ENCODE measurements around the gene EPB42. TPM values are rescaled to one million over a fixed set of nuclear protein-coding genes. Genes with fewer than 3 reads are reported as not detected.

EPB42 gene
- total RNA-seq, 6 donors from 2014 or later, result 0.39 TPM; not detected in 5

DNA sequence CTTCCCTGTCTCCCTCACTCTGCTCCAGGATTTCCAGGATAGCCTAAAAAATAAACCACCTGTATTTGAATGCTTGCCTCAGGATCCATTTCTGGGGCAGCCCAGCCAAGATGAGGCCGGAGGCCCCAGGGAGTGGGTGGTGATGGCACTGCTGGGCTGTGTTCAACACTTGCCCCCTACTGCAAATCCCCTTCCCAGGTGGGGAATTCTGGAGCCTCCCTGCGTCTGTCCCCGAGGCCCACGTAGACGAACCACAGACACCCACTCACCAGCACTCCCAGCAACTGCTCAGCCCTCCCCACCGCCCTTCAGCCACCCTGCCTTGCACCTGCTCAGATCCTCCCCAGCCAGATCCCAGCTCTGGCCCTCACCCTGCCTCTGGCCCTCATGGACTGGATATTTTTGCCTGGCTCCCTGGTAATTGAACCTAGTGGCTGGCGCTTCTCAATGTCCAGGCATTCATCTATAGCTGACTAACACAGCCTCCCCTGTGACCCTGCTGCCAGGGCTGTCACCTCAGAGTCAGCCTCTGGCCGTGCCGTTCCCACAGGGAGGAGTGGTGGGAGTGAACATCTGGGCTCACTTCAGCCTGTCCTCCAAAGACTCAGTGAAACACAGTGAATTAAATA lies 17.1 kb upstream of the EPB42 start:
- H3K36me3 ChIP-seq, result no peaks in the 10 kb centered on the region
- H3K4me1 ChIP-seq, result no peaks in the 10 kb centered on the region
- no peak for ATAC-seq (ENCODE audit: low FRiP score in 2 of 2)
- no peaks in the 10 kb centered on the region for H3K27me3 ChIP-seq
- TF ChIP-seq EP300 (IDR thresholded peaks at IDR 0.05) (no peak), POLR2A (IDR thresholded peaks at IDR 0.05) (no peak), POLR2AphosphoS5 (IDR thresholded peaks at IDR 0.05) (no peak)
- TF ChIP-seq, protein P1, sequence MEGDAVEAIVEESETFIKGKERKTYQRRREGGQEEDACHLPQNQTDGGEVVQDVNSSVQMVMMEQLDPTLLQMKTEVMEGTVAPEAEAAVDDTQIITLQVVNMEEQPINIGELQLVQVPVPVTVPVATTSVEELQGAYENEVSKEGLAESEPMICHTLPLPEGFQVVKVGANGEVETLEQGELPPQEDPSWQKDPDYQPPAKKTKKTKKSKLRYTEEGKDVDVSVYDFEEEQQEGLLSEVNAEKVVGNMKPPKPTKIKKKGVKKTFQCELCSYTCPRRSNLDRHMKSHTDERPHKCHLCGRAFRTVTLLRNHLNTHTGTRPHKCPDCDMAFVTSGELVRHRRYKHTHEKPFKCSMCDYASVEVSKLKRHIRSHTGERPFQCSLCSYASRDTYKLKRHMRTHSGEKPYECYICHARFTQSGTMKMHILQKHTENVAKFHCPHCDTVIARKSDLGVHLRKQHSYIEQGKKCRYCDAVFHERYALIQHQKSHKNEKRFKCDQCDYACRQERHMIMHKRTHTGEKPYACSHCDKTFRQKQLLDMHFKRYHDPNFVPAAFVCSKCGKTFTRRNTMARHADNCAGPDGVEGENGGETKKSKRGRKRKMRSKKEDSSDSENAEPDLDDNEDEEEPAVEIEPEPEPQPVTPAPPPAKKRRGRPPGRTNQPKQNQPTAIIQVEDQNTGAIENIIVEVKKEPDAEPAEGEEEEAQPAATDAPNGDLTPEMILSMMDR (IDR thresholded peaks at IDR 0.05), result no peak
- H3K4me3 ChIP-seq, result no peak overlapping the region
- H3K9me3 ChIP-seq, result no peaks in the 10 kb centered on the region
- WGBS, 2 donors, result 79 to 81% methylated on average over 4 to 9 of the region's 9 CpGs
- no peak overlapping the region for H3K27ac ChIP-seq
- DNase-seq, result no peak

DNA sequence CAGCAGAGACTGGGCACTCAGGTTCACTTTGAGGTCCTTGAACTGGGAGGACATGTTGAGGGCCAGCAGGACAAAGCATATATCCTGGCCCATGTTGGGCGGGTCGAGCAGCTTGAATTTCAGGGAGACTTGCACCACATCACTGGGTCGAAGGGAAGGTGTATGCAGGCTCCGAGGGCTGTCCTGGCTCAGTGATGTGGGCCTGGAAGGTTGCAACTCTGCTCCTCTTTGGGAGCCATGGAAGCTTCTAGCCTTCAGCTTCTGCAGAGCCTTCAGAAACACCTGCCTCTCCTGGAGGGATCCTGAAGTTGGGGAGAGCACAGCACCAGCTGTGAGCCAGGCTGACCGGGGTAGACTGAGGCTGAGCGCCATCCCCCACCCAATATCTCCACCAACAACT lies 14.7 kb upstream of the EPB42 start:
- Histone ChIP-seq H3K4me3 (no peak overlapping the region), H3K27ac (no peak overlapping the region), H3K27me3 (no peaks in the 10 kb centered on the region), H3K9me3 (no peaks in the 10 kb centered on the region), H3K36me3 (no peaks in the 10 kb centered on the region), H3K4me1 (no peaks in the 10 kb centered on the region)
- WGBS, 2 donors, result 88 to 92% methylated on average over 5 to 6 of the region's 6 CpGs
- no peak for TF ChIP-seq POLR2A (IDR thresholded peaks at IDR 0.05)
- TF ChIP-seq EP300 (IDR thresholded peaks at IDR 0.05), result no peak
- ATAC-seq (ENCODE audit: low FRiP score in 2 of 2), result no peak
- DNase-seq, result no peak

DNA sequence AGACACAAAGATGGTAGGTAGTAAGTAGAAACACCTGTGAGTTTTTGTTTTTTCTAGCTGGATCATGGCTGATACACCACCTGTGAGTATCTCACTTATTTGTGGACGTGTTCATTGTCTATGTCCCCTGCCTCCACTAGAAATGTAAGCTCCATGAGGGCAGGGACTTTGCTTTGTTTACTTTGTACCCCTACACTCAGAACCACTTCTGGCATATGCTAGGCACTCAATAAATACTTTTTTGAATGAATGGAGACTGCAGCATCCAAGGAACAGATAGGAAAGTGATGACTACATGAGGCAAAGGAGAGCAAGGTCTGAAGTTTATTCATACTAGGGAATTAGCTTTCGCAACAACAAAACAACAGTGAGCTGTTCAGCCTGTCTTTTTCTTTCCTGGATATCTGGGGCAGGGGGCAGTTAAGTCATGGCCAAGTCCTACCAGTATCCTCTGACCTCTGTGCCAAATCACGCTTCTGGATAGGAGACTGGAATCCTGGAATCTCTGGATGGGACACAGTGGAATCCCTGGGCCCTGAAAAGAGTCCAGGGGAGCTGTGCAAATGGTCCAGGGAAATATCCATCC lies 11.6 kb upstream of the EPB42 start:
- no peak overlapping the region for H3K27ac ChIP-seq
- no peak for ATAC-seq (ENCODE audit: low FRiP score in 2 of 2)
- no peaks in the 10 kb centered on the region for H3K36me3 ChIP-seq
- no peaks in the 10 kb centered on the region for H3K9me3 ChIP-seq
- no peaks in the 10 kb centered on the region for H3K4me1 ChIP-seq
- WGBS, 2 donors, result 80 to 86% methylated on average over 3 of the region's 3 CpGs
- H3K27me3 ChIP-seq, result no peaks in the 10 kb centered on the region
- no peak overlapping the region for H3K4me3 ChIP-seq
- TF ChIP-seq, protein P1 (IDR thresholded peaks at IDR 0.05), result no peak
- TF ChIP-seq POLR2AphosphoS5 (IDR thresholded peaks at IDR 0.05), result no peak
- no peak for TF ChIP-seq EP300 (IDR thresholded peaks at IDR 0.05)
- TF ChIP-seq POLR2A (IDR thresholded peaks at IDR 0.05), result no peak
- no peak for DNase-seq

DNA sequence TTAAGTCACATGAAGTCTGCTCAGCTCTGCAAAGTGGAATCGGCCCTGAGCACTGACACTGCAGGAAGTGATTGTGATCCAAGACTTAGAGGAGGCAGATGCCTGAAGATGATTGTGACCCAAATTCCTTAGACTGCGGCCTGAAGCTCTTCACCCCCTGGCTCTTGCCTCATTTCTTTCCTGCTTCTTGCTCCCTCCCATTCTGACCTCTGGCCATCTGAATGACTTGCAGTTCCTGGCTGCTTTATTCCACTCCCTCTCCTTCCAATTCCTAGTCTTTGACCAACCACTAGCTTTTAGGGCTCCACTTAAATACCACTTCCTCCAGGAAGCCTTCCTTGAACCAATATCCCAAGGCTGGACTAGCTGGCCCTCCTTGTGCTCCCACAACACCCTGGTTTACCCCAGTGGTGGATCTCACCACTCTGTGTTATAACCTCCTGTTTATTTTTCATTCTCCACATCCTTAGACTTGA lies 9.9 kb upstream of the EPB42 start:
- H3K36me3 ChIP-seq, result no peaks in the 10 kb centered on the region
- ATAC-seq (ENCODE audit: low FRiP score in 2 of 2), result peak; percentile 64 to 75
- no peaks in the 10 kb centered on the region for H3K27me3 ChIP-seq
- peak overlapping the region in 1 of 4 donors; percentile 29 for H3K27ac ChIP-seq
- no peak for DNase-seq
- no peaks in the 10 kb centered on the region for H3K4me1 ChIP-seq
- H3K4me3 ChIP-seq, result no peak overlapping the region
- H3K9me3 ChIP-seq, result no peaks in the 10 kb centered on the region
- TF ChIP-seq POLR2AphosphoS5 (IDR thresholded peaks at IDR 0.05), result no peak
- TF ChIP-seq POLR2A (IDR thresholded peaks at IDR 0.05), result no peak
- 20 to 29% methylated on average over 2 of the region's 2 CpGs for WGBS, 2 donors

DNA sequence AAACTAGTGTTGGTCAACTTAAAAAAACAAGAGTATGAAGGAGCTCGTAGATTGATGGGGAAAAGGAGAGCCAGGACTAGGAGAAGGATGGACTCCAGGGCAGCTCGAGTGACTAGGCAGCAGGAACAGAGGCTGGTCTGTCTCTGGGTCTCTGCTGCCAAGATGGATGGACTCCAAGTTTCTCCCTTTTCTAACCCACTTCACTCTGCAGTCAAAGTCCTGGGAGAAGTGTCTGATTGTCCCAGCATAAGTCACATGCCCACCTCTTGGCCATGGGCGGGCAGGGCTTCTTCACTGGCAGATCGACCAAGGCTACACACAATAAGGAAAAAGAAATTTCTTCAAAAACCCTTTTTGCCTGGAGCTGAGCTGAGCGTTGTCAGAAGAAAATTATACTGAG lies 9.2 kb upstream of the EPB42 start:
- Histone ChIP-seq H3K36me3 (no peaks in the 10 kb centered on the region), H3K27ac (no peak overlapping the region), H3K4me3 (no peak overlapping the region), H3K27me3 (no peaks in the 10 kb centered on the region), H3K9me3 (no peaks in the 10 kb centered on the region), H3K4me1 (no peaks in the 10 kb centered on the region)
- WGBS, 2 donors, result 83 to 87% methylated on average over 5 of the region's 5 CpGs
- ATAC-seq (ENCODE audit: low FRiP score in 2 of 2) (no peak), DNase-seq (no peak)
- TF ChIP-seq POLR2A (IDR thresholded peaks at IDR 0.05), result no peak
- TF ChIP-seq EP300 (IDR thresholded peaks at IDR 0.05), result no peak
- TF ChIP-seq, protein P1 (IDR thresholded peaks at IDR 0.05), result no peak
